ENCODE measurements around the gene CELA1. TPM values are rescaled to one million over a fixed set of nuclear protein-coding genes. Genes with fewer than 3 reads are reported as not detected.

CELA1 gene
- total and polyA plus RNA-seq, 2 experiments from 2014 or later, result not detected

- in situ Hi-C loops (cut with MboI), result no loop called here
- Histone ChIP-seq H3K36me3 (ENCODE audit: low read depth) (no peaks in the 10 kb centered on the region), H3K79me2 (ENCODE audit: insufficient read depth) (no peaks in the 10 kb centered on the region), H3K4me2 (ENCODE audit: unreplicated experiment) (no peak overlapping the region), H3F3A (ENCODE audit: insufficient read depth) (peaks cover 10% of the 10 kb centered on the region; the same call in 1 of the 2 replicates), H4K20me1 (ENCODE audit: insufficient read depth) (no peaks in the 10 kb centered on the region), H3K27ac (no peak overlapping the region), H3K4me1 (ENCODE audit: insufficient read depth) (peaks cover 12% of the 10 kb centered on the region; the same call in 1 of the 2 replicates), H3K9ac (no peak overlapping the region), H3K27me3 (replicated peaks; ENCODE audit: insufficient read depth) (no peaks in the 10 kb centered on the region), H3K9me2 (ENCODE audit: insufficient read depth) (no peaks in the 10 kb centered on the region), H2AFZ (no peak overlapping the region), H3K9me3 (ENCODE audit: low read depth) (no peaks in the 10 kb centered on the region), H3K4me3 (no peak overlapping the region)
- no peak for DNase-seq
- 96 to 100% methylated on average over 2 of the region's 2 CpGs for WGBS, 2 experiments (ENCODE audit: low coverage in 1 of 2, low lambda C conversion rate in 2 of 2, missing lambda C conversion rate in 2 of 2)
- TF ChIP-seq EZH2phosphoT487 (IDR thresholded peaks at IDR 0.05; ENCODE audit: insufficient read depth, low read depth) (no peak), EZH2 (IDR thresholded peaks at IDR 0.05; ENCODE audit: insufficient read depth, poor library complexity, severe bottlenecking) (no peak)
These were observed 32.3 kb upstream of the CELA1 start for GRCh38 chr12:51378749-51379148.

DNA sequence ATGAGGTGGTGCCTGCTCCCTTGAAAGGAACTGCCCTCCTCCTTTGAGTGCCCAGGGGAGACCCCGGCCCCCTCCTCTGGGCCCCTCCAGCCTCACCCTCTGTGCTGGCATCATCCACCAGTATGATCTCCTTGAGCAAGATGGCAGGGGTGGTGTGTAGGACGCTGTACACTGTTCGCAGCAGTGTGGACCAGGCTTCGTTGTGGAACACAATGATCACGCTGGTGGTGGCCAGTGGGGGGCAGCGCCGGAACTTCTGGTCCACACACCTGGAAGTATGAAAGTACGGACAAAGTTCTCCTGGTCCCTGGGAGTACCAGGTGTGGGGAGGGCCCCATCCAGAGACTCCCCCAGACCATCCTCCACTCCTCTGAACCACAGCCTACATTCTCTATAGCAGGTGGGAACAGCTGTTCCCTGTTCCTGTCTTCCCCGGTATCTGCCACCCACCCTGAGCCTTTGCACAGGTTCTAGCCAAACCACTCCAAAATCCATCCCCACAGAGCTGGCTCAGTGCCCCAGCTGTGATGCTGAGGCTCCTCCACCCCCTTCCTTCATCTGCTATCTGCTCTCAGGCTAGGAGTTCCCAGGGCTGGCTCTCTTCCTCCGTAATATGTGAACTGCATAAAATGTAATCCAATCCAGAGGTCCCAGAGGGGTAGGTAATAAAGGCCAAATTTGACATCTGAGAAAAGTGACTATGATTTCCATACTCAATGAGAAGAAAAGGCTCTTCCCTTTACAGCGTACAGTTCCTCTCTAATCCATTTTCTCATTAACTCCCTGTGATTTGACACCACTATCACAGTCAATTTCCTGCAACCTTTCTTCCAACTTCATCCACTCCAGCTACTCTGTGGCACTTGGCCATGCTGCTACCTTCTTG, 30.9 kb upstream of the CELA1 start:
- Histone ChIP-seq H3K79me2 (ENCODE audit: insufficient read depth) (no peaks in the 10 kb centered on the region), H3K27ac (no peak overlapping the region), H3K4me1 (ENCODE audit: insufficient read depth) (peaks cover 12% of the 10 kb centered on the region; the same call in 1 of the 2 replicates), H3K9me2 (ENCODE audit: insufficient read depth) (no peaks in the 10 kb centered on the region), H3K9ac (no peak overlapping the region), H3F3A (ENCODE audit: insufficient read depth) (peaks cover 10% of the 10 kb centered on the region; the same call in 1 of the 2 replicates), H2AFZ (no peak overlapping the region), H4K20me1 (ENCODE audit: insufficient read depth) (no peaks in the 10 kb centered on the region), H3K9me3 (ENCODE audit: low read depth) (no peaks in the 10 kb centered on the region), H3K4me2 (ENCODE audit: unreplicated experiment) (no peak overlapping the region), H3K4me3 (no peak overlapping the region), H3K27me3 (replicated peaks; ENCODE audit: insufficient read depth) (no peaks in the 10 kb centered on the region), H3K36me3 (ENCODE audit: low read depth) (no peaks in the 10 kb centered on the region)
- in situ Hi-C loops (cut with MboI), result no loop called here
- TF ChIP-seq EZH2 (IDR thresholded peaks at IDR 0.05; ENCODE audit: insufficient read depth, poor library complexity, severe bottlenecking) (no peak), EZH2phosphoT487 (IDR thresholded peaks at IDR 0.05; ENCODE audit: insufficient read depth, low read depth) (no peak)
- WGBS, 2 experiments (ENCODE audit: low coverage in 1 of 2, low lambda C conversion rate in 2 of 2, missing lambda C conversion rate in 2 of 2), result 85 to 87% methylated on average over 11 of the region's 11 CpGs
- no peak for DNase-seq

DNA sequence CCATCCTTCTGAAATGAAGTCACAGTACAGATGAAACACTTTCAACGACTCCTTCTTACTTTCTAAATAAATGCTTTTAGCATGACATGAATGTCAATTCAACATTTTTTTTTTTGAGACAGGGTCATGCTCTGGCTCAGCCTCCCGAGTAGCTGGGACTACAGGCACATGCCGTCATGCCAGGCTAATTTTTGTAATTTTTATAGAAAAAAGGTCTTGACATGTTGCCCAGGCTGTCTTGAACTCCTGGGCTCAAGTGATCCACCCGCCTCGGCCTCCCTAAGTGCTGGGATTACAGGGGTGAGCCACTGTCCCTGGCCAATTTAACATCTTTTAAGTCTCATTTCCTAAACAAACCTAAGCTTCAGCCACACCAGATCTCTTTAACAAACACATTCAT, 28.4 kb upstream of the CELA1 start:
- Histone ChIP-seq H3K79me2 (ENCODE audit: insufficient read depth) (no peaks in the 10 kb centered on the region), H3K4me2 (ENCODE audit: unreplicated experiment) (peak overlapping the region; percentile 33), H3K4me1 (ENCODE audit: insufficient read depth) (peaks cover 29% of the 10 kb centered on the region), H3K36me3 (ENCODE audit: low read depth) (no peaks in the 10 kb centered on the region), H3K9ac (no peak overlapping the region), H3K27me3 (replicated peaks; ENCODE audit: insufficient read depth) (no peaks in the 10 kb centered on the region), H4K20me1 (ENCODE audit: insufficient read depth) (no peaks in the 10 kb centered on the region), H3K27ac (peak overlapping the region; percentile 35), H2AFZ (peak overlapping the region; percentile 83), H3F3A (ENCODE audit: insufficient read depth) (peaks cover 25% of the 10 kb centered on the region), H3K4me3 (no peak overlapping the region), H3K9me3 (ENCODE audit: low read depth) (no peaks in the 10 kb centered on the region), H3K9me2 (ENCODE audit: insufficient read depth) (no peaks in the 10 kb centered on the region)
- in situ Hi-C loops (cut with MboI), result no loop called here
- no peak for DNase-seq
- WGBS, 2 experiments (ENCODE audit: low coverage in 1 of 2, low lambda C conversion rate in 2 of 2, missing lambda C conversion rate in 2 of 2), result 25 to 35% methylated on average over 5 of the region's 5 CpGs
- TF ChIP-seq EZH2 (IDR thresholded peaks at IDR 0.05; ENCODE audit: insufficient read depth, poor library complexity, severe bottlenecking) (no peak), EZH2phosphoT487 (IDR thresholded peaks at IDR 0.05; ENCODE audit: insufficient read depth, low read depth) (no peak)

DNA sequence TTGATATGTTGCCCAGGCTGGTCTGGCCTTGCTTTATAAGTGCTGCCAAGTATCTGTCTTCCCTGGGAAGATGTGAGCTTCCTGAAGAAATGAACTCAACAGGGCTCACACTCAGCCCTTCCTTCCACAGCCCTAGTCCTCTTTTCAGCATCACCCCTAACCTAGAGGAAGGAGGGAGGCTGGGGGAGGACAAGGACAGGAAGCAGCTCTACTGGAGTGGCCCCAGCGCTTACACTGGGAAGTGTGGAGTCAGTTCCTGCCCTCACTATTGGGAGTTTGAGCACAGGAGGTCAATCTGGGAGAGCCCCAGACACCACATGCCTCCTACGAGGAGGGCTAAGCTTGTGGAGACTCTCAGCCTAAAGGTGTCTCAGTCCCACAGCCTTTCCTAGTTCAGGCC, 27.9 kb upstream of the CELA1 start:
- peak overlapping the region; percentile 35 for H3K27ac ChIP-seq
- no peaks in the 10 kb centered on the region for H4K20me1 ChIP-seq (ENCODE audit: insufficient read depth)
- no peaks in the 10 kb centered on the region for H3K9me3 ChIP-seq (ENCODE audit: low read depth)
- no peaks in the 10 kb centered on the region for H3K9me2 ChIP-seq (ENCODE audit: insufficient read depth)
- no peak for TF ChIP-seq EZH2phosphoT487 (IDR thresholded peaks at IDR 0.05; ENCODE audit: insufficient read depth, low read depth)
- no peak for TF ChIP-seq EZH2 (IDR thresholded peaks at IDR 0.05; ENCODE audit: insufficient read depth, poor library complexity, severe bottlenecking)
- no peaks in the 10 kb centered on the region for H3K36me3 ChIP-seq (ENCODE audit: low read depth)
- H2AFZ ChIP-seq, result peak overlapping the region; percentile 83
- no peak for DNase-seq
- no peak overlapping the region for H3K9ac ChIP-seq
- H3F3A ChIP-seq (ENCODE audit: insufficient read depth), result peaks cover 27% of the 10 kb centered on the region
- no peaks in the 10 kb centered on the region for H3K79me2 ChIP-seq (ENCODE audit: insufficient read depth)
- H3K27me3 ChIP-seq (replicated peaks; ENCODE audit: insufficient read depth), result no peaks in the 10 kb centered on the region
- peak overlapping the region; percentile 33 for H3K4me2 ChIP-seq (ENCODE audit: unreplicated experiment)
- H3K4me1 ChIP-seq (ENCODE audit: insufficient read depth), result peaks cover 29% of the 10 kb centered on the region
- in situ Hi-C loops (cut with MboI), result no loop called here
- H3K4me3 ChIP-seq, result no peak overlapping the region
- 71 to 72% methylated on average over 2 of the region's 2 CpGs for WGBS, 2 experiments (ENCODE audit: low coverage in 1 of 2, low lambda C conversion rate in 2 of 2, missing lambda C conversion rate in 2 of 2)
